ENCODE measurements around the gene ACE.

Gene ACE

DNA sequence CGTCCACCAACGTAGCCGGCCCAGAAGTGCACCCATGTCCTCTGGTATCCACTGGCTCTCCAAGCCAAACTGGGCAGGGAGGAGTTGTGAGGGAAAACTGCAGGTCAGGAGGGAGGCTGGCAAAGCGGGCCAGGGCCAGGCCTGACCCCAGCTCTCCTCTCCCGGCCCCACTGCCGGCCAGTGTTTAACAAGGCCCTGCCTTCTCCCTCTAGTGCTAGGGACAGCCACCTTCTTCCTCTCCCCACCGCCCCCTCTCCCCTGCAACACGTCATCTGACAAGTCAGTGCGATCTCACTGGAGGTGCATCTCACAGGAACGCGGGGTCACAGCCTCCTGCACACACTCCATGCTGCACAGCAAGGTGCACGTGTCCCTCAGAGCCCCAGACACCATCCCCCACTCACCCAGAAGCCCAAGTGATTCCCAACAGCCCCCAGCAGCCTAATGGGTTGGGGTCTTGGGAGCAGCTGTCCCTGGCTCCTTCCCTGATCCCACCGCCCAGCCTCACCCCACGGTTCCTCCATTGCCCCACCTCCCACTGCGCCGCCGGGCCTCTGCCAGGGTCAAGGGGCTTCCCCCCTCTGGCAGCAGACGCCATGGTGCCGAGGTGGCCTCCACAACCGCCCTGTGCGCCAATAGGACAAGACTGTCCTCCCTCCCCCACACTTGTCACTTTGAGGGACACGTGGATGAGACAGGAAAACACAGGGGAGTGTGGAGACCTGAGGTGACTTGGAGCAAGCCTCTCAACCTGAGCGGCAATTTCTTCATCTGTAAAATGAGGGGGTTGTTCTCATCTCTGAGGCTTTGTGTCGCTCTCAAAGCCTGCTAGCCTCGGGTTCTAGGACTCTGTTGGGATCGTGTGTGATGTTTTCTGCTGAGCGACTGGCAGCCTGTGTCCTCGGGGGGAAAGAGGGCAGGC is 1.1 kb upstream of the ACE start:
- DNase-seq: no peak

DNA sequence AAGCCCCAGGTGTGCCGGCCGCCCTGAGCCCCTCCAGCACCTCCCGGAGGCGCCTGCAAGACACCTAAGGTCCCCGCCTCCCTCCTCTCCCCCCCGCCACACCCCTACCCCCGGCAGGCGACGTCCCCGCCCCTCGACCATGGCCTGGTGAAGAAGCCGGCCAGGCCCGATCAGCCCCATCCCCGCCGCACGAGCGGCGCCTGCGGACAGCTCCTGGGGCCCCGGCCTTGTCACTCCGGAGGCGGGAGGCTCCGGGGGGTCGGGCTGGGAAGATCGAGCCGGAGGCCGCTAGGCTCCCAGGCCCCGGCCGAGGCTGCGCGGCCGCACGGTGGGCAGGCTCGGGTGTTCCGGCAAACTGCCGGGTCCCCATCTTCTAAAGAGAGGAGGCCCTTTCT is 405 bp upstream of the ACE start:
- DNase-seq: no peak

GRCh38 chr17:63477480-63478440 is 899 bp downstream of the ACE start:
- no peak for DNase-seq

DNA sequence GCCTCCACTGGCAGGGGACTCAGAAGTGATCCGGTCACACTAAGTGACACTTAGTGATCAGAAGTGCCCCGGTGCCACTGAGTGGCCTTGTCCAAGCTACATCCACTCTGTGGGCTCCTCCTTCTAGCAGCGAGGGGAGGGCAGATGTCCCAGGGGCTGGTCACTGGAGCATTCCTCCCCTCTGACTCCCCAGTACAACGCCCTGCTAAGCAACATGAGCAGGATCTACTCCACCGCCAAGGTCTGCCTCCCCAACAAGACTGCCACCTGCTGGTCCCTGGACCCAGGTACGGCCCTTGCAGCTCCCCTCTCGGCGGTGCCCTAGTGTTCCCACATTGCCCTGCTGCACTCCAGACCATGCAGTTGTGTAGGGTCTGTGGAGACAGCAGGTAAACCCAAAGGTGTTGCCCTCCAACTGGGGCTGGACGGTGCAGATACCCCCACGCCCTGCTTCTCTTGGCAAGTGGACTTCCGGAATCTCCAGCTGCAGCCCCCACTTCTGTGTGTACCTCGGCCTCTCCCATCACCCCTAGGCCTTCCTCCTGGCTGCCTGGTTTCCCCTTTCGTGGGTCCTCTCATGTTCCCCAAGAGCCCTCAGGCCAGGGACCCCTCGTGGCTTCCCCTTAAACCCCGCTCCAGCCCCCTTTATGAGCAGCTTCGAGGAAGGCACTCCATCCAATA is 2.1 kb downstream of the ACE start:
- DNase-seq: peak; percentile 89

DNA sequence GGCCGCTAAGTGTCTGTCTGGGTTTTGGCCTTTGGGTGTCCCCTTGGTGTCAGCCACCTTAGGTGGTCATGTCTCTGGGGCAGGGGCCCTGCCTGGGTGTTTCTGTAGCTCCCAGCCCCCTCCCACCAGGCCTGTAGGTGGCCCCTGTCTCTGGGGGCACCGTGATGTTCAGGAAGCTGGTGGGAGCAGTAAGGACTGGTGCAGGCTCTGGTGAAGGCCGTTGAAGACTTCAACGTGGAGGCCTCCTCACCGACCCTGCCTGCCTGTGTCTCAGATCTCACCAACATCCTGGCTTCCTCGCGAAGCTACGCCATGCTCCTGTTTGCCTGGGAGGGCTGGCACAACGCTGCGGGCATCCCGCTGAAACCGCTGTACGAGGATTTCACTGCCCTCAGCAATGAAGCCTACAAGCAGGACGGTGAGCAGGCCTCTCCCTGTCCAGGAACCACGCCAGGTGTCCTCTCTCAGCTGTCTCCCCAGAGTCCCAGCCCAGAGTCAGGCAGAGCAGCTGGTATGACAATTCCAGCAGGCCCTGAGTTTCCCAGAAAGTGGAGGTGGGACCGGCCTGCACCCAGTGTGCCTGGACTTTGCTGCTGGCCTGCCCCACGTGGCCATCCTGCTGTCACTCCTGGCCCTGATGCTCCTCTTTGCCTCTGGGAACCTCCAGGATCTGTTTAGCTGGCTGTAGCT is 2.8 kb downstream of the ACE start:
- DNase-seq: no peak

DNA sequence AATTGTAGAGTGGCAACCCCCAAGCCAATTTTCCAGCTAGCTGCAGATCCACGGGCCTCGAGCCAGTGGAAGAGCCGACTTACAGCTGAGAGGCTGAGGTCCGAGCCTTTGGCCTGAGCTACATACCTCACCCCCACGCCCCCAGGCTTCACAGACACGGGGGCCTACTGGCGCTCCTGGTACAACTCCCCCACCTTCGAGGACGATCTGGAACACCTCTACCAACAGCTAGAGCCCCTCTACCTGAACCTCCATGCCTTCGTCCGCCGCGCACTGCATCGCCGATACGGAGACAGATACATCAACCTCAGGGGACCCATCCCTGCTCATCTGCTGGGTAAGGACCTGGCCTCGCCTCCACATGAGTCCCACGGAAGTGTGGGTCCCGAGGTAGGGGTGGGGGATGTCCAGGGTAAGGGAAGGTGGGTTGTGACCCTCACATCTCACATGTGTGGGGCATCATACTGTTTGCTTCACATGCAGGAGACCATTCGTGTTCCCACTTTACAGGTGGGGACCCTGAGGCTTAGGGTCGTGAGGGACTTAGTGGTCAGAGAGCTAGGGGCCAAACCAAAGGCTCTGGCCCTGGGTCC is 3.4 kb downstream of the ACE start:
- DNase-seq: no peak

GRCh38 chr17:63480826-63481487 is 4.1 kb downstream of the ACE start:
- no peak for DNase-seq

DNA sequence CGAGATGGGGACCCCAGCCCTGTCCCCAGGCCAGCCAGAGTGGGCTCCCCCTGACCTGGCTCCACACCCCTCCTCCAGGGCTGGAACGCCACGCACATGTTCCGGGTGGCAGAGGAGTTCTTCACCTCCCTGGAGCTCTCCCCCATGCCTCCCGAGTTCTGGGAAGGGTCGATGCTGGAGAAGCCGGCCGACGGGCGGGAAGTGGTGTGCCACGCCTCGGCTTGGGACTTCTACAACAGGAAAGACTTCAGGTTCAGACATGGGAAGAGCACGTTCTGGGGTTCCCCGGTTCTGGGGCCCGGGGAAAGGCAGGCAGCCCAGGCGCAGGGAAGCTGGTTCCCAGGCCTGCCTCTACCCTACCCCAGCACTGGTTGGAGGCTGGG is 4.6 kb downstream of the ACE start:
- no peak for DNase-seq

- DNase-seq: no peak
These were observed 5.6 kb downstream of the ACE start for GRCh38 chr17:63482509-63482908.

- no peak for DNase-seq
These were observed 6.2 kb downstream of the ACE start for GRCh38 chr17:63483038-63483437.

GRCh38 chr17:63483655-63484575 is 7.1 kb downstream of the ACE start:
- DNase-seq: no peak

GRCh38 chr17:63486317-63487013 is 9.6 kb downstream of the ACE start:
- no peak for DNase-seq

DNA sequence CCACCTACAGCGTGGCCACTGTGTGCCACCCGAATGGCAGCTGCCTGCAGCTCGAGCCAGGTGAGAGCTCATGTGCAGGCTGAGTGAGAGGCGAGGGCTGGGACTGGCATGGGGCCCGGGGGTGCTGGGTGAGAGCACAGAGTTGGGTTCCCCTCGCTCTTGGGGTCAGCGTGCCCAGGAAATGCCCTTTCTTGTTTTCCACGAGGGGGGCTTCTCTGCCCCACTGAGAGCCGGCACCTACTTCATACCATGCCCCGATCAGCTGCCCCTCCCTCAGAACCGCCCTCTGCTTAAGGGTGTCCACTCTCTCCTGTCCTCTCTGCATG is 10.1 kb downstream of the ACE start:
- DNase-seq: no peak

DNA sequence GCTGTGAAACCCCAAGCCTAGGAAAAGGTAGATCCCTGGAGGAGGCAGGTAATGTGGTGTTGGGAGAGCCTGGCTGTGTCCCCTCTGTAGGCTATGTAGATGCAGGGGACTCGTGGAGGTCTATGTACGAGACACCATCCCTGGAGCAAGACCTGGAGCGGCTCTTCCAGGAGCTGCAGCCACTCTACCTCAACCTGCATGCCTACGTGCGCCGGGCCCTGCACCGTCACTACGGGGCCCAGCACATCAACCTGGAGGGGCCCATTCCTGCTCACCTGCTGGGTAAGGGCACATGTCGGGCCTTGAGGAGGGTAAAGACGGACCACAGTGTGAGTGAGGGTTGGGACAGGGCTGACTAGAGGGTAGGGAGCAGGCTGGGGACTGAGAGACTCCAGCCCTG is 12.0 kb downstream of the ACE start:
- DNase-seq: no peak

- DNase-seq: no peak
These were observed 12.4 kb downstream of the ACE start for GRCh38 chr17:63489291-63489690.

GRCh38 chr17:63490329-63490728 is 13.5 kb downstream of the ACE start:
- no peak for DNase-seq

GRCh38 chr17:63490858-63491400 is 14.1 kb downstream of the ACE start:
- no peak for DNase-seq

DNA sequence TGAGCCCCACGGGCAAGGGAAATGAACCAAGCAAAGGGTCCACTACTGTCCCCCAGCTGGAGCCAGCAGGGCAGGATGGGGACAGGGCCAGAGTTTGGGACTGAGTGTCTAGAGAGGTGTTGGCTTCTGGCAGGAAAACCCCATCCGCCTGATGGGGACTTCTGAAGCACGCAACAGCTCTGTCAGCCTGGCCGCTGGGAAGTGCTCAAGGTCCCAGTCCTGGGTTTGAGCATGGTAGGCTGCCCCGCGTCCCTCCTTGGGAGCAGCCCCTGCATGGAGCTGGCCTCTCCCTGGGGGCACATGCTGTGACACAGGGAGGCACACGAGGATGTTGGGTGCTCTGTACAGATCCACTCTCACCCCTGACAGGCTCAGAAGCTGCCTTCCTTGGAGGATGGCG is 14.6 kb downstream of the ACE start:
- DNase-seq: no peak

DNA sequence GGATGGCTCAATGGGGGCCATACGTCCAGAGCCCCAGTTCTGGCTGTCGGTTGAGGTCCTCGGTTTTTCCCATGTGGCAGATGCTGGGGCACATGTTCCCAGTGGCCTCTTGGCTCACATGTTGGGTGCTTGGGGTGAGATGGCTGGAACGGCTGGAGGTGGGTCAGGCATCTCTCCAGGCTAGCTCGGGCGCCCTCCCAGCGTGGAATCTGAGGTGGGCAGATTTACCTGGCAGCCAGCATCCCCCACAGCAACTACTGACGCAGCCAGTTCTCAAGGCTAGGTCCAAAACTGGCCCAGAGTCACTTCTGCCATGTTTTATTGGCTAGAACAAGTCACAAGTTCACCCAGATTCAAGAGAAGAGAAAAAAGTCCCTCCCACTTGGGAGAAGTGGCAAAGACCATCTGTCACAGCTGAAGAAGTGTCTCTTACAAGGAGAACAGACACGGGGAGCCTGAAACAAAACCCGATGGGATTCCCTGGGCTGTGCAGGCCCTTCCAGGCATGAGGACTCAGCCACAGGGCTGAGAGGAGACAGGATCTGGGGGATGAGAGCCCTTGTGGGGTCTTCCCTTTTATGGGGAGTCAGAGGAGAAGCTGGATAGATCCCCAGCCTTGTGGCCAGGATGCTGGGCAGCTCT is 15.2 kb downstream of the ACE start:
- DNase-seq: no peak

Data from fibroblast of skin of right quadriceps (primary cell).